D721Med (cell line): Measurements from ENCODE around the gene SPEG.

ENCODE experiments used
- DNase-seq: peaks from one replicate; pipeline ENCODE4 v3.0.0; 2011; ENCODE audit warnings: low spot score; ENCODE audit not compliant: insufficient read length
- FAIRE-seq: peaks from 2 replicates; lab custom pipeline; 2011; peaks lifted over from hg19 to GRCh38; lab: Jason Lieb, UNC
- TF ChIP-seq, protein P1 (sequence below): IDR thresholded peaks from 2 replicates; pipeline ENCODE4 v1.5.1; 2012; ENCODE audit warnings: mild to moderate bottlenecking, control low read depth; ENCODE audit not compliant: insufficient read depth; ENCODE audit errors: missing control alignments

SPEG gene

DNA sequence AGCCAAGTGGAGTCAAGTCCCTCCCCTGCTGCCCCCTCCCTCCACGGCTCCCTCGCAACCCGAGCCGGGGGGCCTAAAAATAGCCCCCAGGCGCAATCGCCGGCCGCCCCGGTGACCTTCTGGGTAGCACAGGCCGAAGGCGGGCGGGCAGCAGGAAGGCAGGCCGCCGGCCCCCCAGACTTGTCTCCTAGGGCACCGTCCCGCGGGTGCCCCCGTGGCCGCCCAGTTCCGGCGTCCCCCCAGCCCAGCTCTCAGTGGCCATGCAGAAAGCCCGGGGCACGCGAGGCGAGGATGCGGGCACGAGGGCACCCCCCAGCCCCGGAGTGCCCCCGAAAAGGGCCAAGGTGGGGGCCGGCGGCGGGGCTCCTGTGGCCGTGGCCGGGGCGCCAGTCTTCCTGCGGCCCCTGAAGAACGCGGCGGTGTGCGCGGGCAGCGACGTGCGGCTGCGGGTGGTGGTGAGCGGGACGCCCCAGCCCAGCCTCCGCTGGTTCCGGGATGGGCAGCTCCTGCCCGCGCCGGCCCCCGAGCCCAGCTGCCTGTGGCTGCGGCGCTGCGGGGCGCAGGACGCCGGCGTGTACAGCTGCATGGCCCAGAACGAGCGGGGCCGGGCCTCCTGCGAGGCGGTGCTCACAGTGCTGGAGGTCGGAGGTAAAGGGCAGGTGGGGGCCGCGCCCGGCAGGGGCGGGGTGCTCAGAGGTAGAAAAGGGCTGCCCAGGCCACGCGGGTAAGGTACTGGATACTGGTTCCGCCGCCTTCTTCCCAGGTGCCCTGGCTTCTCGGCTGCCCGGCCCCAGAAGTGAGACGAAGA, at the start of gene SPEG:
SPEG (plus strand) TSS at position 126 of the 808 bp plus-strand sequence; CDS start at position 261, 135 bp downstream.
- FAIRE-seq (no peak), DNase-seq (no peak)

DNA sequence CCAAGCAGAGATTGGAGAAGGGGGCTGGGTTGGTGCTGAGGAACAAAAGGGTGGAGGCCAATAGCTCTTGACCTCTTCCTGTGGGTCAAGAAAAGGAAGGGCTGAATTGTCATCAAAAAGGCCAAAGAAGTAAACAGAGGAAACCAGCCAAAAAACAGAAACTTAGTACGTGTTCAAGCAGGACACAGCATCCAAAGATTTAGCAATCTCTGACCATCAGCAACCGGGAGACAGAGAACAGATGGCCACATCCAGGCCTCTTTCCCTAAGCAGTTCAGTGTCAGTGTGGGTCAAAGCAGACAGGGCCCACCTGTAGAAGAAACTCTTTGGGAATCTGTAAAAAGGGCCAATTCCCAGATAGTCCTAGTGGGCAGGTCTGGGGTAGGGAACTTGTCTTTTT, 49.8 kb upstream of the SPEG start:
- DNase-seq (no peak), FAIRE-seq (no peak)
- TF ChIP-seq, protein P1, sequence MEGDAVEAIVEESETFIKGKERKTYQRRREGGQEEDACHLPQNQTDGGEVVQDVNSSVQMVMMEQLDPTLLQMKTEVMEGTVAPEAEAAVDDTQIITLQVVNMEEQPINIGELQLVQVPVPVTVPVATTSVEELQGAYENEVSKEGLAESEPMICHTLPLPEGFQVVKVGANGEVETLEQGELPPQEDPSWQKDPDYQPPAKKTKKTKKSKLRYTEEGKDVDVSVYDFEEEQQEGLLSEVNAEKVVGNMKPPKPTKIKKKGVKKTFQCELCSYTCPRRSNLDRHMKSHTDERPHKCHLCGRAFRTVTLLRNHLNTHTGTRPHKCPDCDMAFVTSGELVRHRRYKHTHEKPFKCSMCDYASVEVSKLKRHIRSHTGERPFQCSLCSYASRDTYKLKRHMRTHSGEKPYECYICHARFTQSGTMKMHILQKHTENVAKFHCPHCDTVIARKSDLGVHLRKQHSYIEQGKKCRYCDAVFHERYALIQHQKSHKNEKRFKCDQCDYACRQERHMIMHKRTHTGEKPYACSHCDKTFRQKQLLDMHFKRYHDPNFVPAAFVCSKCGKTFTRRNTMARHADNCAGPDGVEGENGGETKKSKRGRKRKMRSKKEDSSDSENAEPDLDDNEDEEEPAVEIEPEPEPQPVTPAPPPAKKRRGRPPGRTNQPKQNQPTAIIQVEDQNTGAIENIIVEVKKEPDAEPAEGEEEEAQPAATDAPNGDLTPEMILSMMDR = no peak

More for the DNA sequence above, at the start of gene SPEG:
- TF ChIP-seq, protein P1 = no peak

DNA sequence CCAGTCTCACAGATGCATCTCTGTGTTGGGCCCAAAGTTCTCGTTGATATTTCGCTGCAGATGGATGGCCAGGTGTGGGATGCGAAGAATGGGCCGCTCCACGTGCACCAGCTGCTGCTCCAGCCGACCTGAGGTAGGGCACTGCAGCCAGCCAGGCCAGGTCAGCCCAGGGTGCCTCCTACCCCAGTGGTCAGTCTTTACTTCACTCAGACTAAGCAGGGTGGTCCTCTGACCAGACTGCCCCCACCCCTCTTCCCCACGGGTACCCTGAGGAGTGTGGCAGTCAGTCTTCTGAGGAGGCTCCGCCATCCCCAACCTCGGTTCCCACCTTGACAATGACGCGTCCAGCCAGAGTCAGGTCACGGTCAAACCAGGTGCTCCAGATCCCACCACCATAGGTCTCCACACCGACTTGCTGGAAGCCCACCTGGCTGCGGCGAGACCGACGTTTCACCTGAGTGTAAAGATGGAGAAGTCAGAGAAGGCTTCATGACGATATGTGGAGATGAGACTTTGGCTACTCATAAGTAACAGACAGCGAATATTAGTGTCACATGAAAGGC, 48.6 kb upstream of the SPEG start:
- TF ChIP-seq, protein P1 = no peak
- DNase-seq (no peak), FAIRE-seq (no peak)

DNA sequence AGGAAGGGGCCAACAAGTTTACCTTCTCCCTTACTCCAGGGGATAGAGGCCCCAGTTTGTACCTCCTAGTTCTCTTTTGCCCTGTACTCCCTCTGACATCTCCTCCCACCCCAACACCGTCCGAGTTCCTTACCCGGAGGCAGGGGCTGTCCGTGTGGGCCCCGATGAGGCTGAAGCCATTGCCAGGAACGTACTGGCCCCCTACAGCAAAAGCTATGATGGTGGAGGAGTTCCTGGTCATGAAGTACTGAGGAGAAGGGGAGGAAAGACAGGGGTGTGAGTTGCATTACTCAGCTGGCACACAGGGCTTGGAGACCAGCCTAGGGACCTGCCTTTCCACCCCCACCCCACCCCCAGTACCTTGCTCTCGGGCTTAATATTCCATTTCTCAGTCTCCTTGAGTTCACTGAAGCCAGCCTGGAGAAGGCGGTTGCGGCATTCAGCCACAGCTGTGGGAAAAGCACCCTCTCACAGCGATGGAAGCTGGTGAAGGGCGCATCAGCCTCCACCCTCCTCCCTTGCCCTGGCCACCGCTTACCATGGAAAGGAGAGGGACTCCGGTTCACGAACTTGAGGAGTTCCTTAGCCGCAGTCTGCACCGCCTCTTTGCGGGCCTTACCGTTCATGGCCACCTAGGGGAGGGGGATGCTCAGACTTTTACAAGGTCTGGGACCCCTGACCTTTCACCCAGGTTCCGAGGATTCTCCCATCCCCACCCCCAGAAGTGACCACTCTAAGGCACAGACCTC, 47.9 kb upstream of the SPEG start:
- no peak for FAIRE-seq
- DNase-seq = no peak
- TF ChIP-seq, protein P1 = no peak

DNA sequence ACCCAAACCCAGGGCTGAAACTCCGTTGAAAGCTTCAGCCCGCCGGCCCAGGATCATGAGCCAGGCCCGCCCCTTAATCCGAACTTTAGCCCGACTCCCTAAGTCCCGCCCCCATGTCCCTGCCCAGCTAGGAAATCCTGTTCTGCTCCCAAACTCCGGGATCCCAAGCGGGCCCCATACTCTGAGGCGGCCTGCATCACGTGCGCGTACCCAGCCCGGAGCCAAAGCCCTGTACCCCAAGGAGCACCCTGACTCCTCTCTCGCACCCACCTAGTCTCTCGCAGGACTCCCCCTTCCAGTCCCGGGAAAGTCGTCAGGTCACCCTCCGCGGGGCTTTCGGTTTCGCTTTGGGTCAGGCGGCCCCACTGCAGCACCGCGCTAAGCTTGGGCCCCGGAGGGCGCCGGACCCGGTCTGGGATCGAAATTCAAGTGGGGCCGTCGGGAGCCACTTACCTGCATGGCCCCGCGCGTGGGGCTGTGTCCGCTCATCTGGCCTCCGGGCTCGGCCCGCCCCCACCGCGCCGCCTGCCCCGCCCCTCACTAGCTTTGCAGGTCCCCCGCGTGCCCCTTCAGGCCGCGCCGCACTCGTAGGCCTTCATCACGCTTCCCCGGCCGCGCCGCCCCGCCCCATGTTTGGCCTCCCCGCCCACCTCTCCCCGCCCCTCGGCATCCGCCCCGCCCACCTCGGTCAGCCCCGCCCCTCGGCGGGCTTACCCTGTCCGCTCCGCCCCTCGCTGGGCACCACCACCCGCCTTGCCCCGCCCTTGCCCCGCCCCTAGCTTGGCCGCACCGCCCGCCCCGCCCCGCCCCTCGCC, 47.1 kb upstream of the SPEG start, which contains the start of gene DNPEP:
DNPEP (minus strand) TSS at position 607 of the 815 bp plus-strand sequence; CDS start at position 489, 118 bp downstream.
- no peak for FAIRE-seq
- peak; percentile 54 for DNase-seq
- TF ChIP-seq, protein P1 = no peak

DNA sequence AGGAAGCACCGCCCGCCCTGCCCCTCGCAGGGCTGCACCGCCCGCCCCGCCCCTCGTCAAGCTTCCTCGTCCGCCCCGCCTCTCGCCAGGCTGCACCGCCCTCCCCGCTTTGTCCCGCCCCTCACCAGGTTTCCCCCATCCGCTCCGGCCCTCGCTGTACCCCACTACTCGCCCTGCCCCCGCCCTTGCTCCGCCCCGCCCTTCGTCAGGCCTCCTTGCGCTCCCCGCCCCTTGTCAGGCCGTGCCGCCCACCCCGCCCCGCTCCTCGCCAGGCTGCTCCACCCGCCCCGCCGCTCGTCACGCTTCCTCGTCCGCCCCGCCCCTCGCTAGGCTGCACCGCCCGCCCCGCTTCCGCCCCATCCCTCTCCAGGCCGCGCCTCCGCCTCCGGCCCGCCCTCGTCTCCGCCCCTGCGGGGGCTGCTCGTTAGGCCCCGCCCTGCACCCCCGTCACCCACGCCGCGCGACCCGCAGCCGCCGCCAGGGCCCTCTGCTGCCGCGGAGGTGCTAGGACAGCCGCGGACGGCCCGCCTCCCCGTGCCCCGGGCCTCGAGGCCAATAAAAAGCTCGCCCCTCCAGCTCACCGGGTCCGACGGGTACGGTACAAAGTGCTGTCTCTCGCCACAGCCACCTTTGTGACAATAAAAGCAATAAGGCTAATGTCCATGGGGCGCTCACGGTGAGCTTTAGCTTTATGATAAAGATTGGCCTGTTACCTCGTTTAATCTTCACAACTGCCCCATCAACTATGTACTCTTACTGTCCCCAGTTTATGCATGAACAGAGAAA, 46.3 kb upstream of the SPEG start:
- TF ChIP-seq, protein P1 = peak; percentile 50
- DNase-seq = peak; percentile 73
- FAIRE-seq = no peak
